Measurements from ENCODE around the gene KIF26B.

The KIF26B gene

DNA sequence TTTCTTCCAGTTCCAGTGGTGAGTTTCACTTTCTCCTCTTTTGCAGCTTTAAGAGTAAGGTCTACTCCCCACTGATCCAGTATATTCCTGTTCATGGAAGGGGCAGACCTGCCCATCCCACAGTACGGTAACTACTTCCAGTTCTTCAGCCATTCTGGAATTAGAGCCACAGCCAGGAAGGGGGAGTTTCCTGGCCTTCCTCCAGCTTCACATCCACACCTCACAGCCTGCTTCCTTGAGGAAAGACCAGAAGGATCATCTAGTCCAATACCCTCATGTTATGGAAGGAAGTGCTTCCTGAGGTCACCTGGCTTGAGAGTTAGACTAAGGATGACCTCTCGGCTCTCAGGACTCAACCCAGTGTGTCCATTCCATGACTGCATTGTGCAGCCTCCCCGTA is 597.8 kb downstream of the KIF26B start:
- Histone ChIP-seq H3F3A (ENCODE audit: insufficient read depth, low read length) (no peaks in the 10 kb centered on the region), H3K9ac (ENCODE audit: low read length) (no peak overlapping the region), H3K4me3 (ENCODE audit: low read depth, low read length, poor library complexity, severe bottlenecking) (no peak overlapping the region), H3K4me2 (ENCODE audit: low read length) (no peak overlapping the region), H3K9me2 (ENCODE audit: low read depth, low read length) (no peaks in the 10 kb centered on the region), H3K27ac (ENCODE audit: low read depth, low read length, poor library complexity, severe bottlenecking) (no peak overlapping the region), H3K27me3 (ENCODE audit: insufficient read depth, low read length) (no peaks in the 10 kb centered on the region), H3K4me1 (ENCODE audit: insufficient read depth, low read length, severe bottlenecking) (peaks cover 35% of the 10 kb centered on the region), H2AFZ (ENCODE audit: low read length) (no peak overlapping the region), H4K20me1 (ENCODE audit: insufficient read depth, low read length) (no peaks in the 10 kb centered on the region), H3K9me3 (ENCODE audit: low read length) (no peaks in the 10 kb centered on the region), H3K79me2 (ENCODE audit: insufficient read depth, low read length) (no peaks in the 10 kb centered on the region), H3K36me3 (ENCODE audit: insufficient read depth, low read length) (no peaks in the 10 kb centered on the region; the same call in 1 of the 2 replicates)
- no peak for TF ChIP-seq EZH2 (IDR thresholded peaks at IDR 0.05; ENCODE audit: borderline replicate concordance, low read length)
- TF ChIP-seq, protein P1, sequence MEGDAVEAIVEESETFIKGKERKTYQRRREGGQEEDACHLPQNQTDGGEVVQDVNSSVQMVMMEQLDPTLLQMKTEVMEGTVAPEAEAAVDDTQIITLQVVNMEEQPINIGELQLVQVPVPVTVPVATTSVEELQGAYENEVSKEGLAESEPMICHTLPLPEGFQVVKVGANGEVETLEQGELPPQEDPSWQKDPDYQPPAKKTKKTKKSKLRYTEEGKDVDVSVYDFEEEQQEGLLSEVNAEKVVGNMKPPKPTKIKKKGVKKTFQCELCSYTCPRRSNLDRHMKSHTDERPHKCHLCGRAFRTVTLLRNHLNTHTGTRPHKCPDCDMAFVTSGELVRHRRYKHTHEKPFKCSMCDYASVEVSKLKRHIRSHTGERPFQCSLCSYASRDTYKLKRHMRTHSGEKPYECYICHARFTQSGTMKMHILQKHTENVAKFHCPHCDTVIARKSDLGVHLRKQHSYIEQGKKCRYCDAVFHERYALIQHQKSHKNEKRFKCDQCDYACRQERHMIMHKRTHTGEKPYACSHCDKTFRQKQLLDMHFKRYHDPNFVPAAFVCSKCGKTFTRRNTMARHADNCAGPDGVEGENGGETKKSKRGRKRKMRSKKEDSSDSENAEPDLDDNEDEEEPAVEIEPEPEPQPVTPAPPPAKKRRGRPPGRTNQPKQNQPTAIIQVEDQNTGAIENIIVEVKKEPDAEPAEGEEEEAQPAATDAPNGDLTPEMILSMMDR (IDR thresholded peaks at IDR 0.05; ENCODE audit: low read length), result no peak

DNA sequence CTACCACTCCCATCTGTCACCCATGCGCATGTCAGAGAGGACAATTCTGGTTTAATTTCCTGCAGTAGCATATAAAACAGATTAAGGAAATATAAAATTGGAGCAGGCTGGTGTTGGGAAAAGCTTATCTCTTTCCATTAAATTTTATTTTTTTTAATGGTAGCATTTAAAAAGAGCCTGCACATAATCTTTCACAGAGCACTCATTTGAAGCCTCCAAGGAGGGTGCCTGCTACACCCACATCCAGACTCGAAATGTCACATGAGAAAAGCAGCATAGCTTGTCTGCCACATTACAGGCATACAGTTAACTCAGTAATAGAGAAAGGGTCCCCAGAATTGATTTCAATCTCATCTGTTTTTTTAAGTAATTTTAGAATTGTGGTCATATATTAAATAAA is 599.0 kb downstream of the KIF26B start:
- Histone ChIP-seq H3K9ac (ENCODE audit: low read length) (no peak overlapping the region), H3K4me1 (ENCODE audit: insufficient read depth, low read length, severe bottlenecking) (peaks cover 35% of the 10 kb centered on the region), H3F3A (ENCODE audit: insufficient read depth, low read length) (no peaks in the 10 kb centered on the region), H3K9me2 (ENCODE audit: low read depth, low read length) (no peaks in the 10 kb centered on the region), H3K27ac (ENCODE audit: low read depth, low read length, poor library complexity, severe bottlenecking) (no peak overlapping the region), H3K4me2 (ENCODE audit: low read length) (no peak overlapping the region), H3K4me3 (ENCODE audit: low read depth, low read length, poor library complexity, severe bottlenecking) (no peak overlapping the region), H3K9me3 (ENCODE audit: low read length) (no peaks in the 10 kb centered on the region), H3K36me3 (ENCODE audit: insufficient read depth, low read length) (no peaks in the 10 kb centered on the region), H3K27me3 (ENCODE audit: insufficient read depth, low read length) (no peaks in the 10 kb centered on the region), H4K20me1 (ENCODE audit: insufficient read depth, low read length) (no peaks in the 10 kb centered on the region), H3K79me2 (ENCODE audit: insufficient read depth, low read length) (no peaks in the 10 kb centered on the region), H2AFZ (ENCODE audit: low read length) (no peak overlapping the region)
- no peak for TF ChIP-seq EZH2 (IDR thresholded peaks at IDR 0.05; ENCODE audit: borderline replicate concordance, low read length)
- TF ChIP-seq, protein P1 (IDR thresholded peaks at IDR 0.05; ENCODE audit: low read length), result no peak

DNA sequence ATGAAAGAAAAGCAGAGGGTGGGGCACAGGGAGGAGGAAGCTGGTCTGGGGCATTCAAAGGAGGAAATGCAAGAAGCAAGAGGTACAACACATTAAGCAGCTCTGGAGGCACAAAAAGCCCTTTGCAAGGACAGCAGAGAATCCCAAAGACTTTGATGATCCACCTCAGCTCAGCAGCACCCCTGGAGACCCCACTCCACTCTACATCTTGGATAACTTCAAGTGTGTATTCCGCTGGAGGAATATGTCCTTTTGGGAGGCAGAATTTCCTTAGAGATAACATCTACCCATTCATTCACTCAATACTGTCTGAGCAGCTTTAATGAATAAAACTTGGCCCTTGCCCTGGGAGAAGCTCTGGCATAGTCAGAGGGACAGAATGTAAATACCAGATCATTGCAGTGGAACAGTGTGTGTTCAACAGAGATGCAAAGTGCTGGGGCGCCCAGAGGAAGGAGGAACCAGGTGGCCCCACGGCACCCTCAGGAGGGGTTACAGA is 599.7 kb downstream of the KIF26B start:
- Histone ChIP-seq H3K4me3 (ENCODE audit: low read depth, low read length, poor library complexity, severe bottlenecking) (peak overlapping the region; percentile 19), H3K9ac (ENCODE audit: low read length) (peak overlapping the region; percentile 32; the same call in 1 of the 2 replicates), H2AFZ (ENCODE audit: low read length) (no peak overlapping the region), H3F3A (ENCODE audit: insufficient read depth, low read length) (no peaks in the 10 kb centered on the region), H3K4me2 (ENCODE audit: low read length) (peak overlapping the region; percentile 58; the same call in 1 of the 2 replicates), H4K20me1 (ENCODE audit: insufficient read depth, low read length) (no peaks in the 10 kb centered on the region), H3K4me1 (ENCODE audit: insufficient read depth, low read length, severe bottlenecking) (peaks cover 35% of the 10 kb centered on the region), H3K27ac (ENCODE audit: low read depth, low read length, poor library complexity, severe bottlenecking) (peak overlapping the region; percentile 71), H3K36me3 (ENCODE audit: insufficient read depth, low read length) (no peaks in the 10 kb centered on the region), H3K27me3 (ENCODE audit: insufficient read depth, low read length) (no peaks in the 10 kb centered on the region), H3K9me3 (ENCODE audit: low read length) (no peaks in the 10 kb centered on the region), H3K79me2 (ENCODE audit: insufficient read depth, low read length) (no peaks in the 10 kb centered on the region), H3K9me2 (ENCODE audit: low read depth, low read length) (no peaks in the 10 kb centered on the region)
- TF ChIP-seq, protein P1 (IDR thresholded peaks at IDR 0.05; ENCODE audit: low read length), result no peak
- TF ChIP-seq EZH2 (IDR thresholded peaks at IDR 0.05; ENCODE audit: borderline replicate concordance, low read length), result no peak
